CD4-positive, alpha-beta T cell treated with Interleukin-1 beta for 1 hour (primary cell): ENCODE measurements around the gene MAN2A1.

Experiments used
- DNase-seq, 2 donors: peaks; one replicate each; pipeline ENCODE4 v3.0.0-alpha.2; 2020 to 2022

The MAN2A1 gene

GRCh38 chr5:109682383-109682782 is 7.3 kb upstream of the MAN2A1 start:
- DNase-seq = no peak

DNA sequence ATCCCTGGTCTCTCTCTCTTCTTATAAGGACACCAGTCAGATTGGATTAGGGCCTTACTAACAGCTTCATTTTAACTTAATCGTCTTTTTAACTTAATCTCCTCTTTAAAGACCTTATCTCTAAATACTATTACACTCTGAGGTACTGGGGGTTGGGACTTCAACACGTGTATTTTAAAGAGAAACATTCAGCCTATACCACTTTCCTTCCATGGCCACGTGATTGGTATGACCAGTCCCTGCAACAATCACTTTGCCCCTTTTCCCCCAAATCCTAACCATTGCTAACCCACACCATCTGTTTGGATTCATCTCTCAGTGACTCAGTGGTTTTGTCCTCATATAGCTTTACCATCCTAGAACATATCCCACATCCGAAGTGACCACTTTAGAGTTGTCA is 3.8 kb upstream of the MAN2A1 start:
- no peak for DNase-seq

GRCh38 chr5:109688630-109688969 is 1.1 kb upstream of the MAN2A1 start:
- peak; percentile 2 to 47 for DNase-seq

DNA sequence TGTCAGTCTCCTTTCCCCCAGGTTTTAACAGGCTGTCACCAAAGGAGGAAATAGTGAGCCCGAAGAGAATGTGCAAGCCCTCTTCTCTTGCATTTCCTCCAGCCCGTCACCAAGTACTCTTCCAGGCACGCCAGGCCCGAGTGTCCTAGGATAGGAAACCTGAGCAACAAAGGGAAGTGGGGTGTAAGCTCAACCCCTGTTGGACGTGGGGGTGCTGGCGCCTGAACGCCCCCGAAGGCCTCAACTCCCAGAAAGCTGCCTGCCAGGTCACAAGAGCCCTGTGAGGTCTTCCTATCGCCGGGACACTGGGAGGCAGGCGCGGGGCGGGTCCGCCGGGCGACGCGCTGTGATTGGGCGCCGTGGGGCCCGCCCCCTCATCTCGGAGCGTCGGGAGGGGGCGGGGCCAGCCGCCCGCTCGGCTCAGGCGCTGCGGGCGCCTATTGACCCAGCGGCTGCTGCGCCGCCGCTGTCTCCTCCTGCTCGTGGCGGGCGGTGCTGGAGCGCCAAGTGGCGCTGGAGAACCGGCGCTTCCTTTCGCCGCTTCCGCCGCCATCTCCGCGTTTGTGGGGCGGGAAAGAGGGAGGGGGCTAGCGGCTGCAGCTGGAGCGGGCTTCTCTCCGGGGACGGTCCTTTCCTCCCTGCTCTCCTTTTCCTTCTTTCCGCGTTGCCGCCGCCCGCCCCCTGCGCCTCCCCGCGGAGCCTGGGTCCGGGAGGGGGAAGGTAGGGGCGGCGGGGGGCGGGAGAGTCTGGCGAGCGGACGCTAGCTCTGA is 572 bp upstream of the MAN2A1 start:
- peak; percentile 84 to 85 for DNase-seq

DNA sequence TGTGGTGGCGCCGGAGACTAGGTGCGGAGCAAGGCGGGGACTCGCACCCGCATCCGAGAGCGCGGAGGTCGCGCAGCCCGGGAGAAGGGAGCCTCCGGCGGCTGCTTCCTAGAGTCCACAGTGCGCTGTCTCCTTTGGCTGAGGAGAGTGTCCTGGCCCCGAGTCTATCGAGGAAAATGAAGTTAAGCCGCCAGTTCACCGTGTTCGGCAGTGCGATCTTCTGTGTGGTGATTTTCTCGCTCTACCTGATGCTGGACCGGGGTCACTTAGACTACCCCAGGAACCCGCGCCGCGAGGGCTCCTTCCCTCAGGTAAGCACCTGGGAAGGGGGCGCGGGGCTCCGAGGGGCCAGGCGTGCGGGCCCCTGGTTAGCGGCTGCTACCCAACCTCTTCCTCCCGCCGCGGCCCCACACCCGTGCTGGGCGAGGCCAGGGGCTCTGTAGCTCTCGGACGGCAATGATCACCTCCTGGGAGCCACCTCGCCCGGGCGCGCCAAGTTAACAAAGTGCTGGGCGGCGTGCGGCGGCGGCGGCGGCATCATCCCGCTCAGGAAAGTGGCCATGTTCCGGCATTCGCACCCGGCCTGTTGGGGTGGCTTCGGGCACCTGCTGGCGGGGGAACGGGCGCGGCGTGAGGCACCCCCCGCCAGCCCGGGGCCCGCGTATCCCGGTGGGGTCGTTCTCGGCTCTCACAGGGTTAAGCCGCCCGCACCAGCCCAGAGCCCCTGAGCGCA is 681 bp downstream of the MAN2A1 start:
- DNase-seq = peak; percentile 32 to 41

- DNase-seq = peak; percentile 69 to 71
Observed at GRCh38 chr5:109690975-109691574, 1.3 kb downstream of the MAN2A1 start.

DNA sequence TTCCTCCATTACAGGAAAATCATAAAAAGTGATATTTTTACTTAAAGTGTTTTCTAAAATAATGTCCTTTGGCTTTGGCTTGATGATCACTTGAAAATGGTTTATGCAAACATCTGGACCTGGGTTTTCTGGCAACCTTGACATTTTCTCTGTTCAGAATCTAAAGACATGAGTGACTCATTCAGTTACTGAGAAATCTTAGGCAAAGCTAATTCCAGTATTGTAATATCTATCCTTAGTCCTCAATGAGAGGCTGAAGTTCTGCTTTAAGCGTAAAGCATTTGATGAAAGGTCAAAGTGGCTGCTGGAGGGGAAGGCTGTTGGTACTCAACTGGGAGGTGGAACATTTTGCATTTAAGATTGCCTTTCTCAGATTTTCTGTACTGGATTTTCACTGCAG is 2.3 kb downstream of the MAN2A1 start:
- DNase-seq = no peak

DNA sequence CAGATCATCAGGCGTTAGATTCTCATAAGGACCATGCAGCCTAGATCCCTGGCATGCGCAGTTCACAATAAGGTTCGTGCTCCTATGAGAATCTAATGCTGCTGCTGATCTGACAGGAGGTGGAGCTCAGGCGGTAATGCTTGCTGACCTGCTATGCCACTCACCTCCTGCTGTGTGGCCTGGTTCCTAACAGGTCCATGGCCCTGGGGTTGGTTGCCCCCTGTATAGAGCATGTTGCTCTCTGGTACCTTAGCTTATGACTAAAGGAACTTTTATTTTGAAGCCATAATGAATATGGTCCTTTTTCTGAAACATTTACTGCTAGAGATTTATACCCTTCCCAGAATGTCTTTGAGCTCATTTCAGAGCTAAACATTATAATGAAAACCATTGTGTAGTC is 3.1 kb downstream of the MAN2A1 start:
- no peak for DNase-seq

GRCh38 chr5:109693535-109694400 is 4.0 kb downstream of the MAN2A1 start:
- no peak for DNase-seq

GRCh38 chr5:109694451-109694891 is 4.7 kb downstream of the MAN2A1 start:
- no peak for DNase-seq

- no peak for DNase-seq
Observed at GRCh38 chr5:109695005-109695926, 5.5 kb downstream of the MAN2A1 start.

DNA sequence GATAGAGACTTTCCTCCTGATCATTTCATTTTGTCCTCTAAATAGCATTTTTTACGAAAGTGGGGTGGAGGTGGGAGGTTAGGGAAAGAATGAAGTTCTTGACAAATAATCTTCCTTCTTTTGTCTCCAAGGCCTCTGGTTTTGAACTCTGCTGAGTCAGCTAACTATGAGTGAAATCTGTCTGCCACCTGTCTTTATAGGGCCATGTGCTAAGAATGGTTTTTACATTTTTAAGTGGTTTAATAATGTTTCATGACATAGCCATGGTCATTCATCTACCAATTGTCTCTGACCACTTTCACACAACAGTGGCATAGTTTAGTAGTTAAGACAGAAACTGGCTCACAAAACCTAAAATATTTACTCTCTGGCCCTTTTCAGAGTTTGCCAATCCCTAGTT is 7.6 kb downstream of the MAN2A1 start:
- no peak for DNase-seq

- no peak for DNase-seq
Observed at GRCh38 chr5:109700516-109701153, 10.9 kb downstream of the MAN2A1 start.

GRCh38 chr5:109701252-109701651 is 11.5 kb downstream of the MAN2A1 start:
- DNase-seq = no peak

GRCh38 chr5:109701792-109702191 is 12.1 kb downstream of the MAN2A1 start:
- no peak for DNase-seq

- no peak for DNase-seq
Observed at GRCh38 chr5:109703166-109703565, 13.4 kb downstream of the MAN2A1 start.

DNA sequence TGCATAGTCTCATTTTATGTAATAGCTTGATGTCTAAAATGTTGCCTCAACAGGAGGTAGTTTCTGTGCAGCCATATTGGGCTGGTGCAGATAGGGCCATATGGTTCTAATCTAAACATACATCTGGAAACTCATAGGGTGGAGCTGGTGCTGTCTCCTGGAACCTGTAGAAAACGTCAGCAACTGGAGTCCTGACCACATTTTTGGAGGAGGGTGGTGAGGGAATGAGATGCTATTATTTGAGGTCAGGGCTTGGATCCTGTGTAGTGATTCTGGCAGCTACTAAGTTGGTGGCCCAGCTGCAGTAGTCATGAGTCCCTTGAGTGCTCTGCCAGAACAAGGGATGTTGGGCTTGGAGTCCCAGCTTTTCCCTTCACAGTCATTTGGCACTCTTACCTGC is 14.1 kb downstream of the MAN2A1 start:
- no peak for DNase-seq

GRCh38 chr5:109704282-109704952 is 14.7 kb downstream of the MAN2A1 start:
- no peak for DNase-seq

GRCh38 chr5:109705596-109705995 is 15.9 kb downstream of the MAN2A1 start:
- no peak for DNase-seq

- no peak for DNase-seq
Observed at GRCh38 chr5:109706095-109706494, 16.4 kb downstream of the MAN2A1 start.

- no peak for DNase-seq
Observed at GRCh38 chr5:109707531-109707930, 17.8 kb downstream of the MAN2A1 start.
